ENCODE data around the gene PRUNE2.

The PRUNE2 gene

DNA sequence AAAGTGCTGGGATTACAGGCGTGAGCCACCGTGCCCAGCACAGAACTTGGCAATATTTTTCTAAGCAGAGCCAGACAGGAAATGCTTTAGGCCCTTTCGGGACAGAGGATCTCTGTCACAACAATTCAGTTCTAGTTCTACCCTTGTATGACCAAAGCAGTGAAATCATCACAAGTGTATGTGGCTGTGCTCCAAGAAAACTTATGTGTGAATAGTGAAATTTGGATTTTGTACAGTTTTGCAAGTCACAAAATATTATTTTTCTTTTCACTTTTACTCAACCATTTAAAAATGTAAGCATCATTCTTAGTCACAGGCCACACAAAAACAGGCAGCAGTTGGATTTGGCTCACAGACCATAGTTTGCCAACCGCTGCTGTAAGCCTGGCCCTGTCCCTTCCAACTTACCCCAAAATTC lies 20.4 kb upstream of the PRUNE2 start:
- Histone ChIP-seq H3K4me3 (ENCODE audit: insufficient read depth, low read depth, low read length) (no peak overlapping the region), H3K36me3 (ENCODE audit: control insufficient read depth, insufficient read depth, low read length) (no peaks in the 10 kb centered on the region), H3K9me3 (ENCODE audit: control insufficient read depth, low read length) (no peaks in the 10 kb centered on the region), H3K27me3 (ENCODE audit: control insufficient read depth, insufficient read depth, low read length, poor library complexity, severe bottlenecking) (no peaks in the 10 kb centered on the region), H3K27ac (ENCODE audit: insufficient read depth, low read depth, low read length, poor library complexity, severe bottlenecking) (no peak overlapping the region), H3K4me1 (ENCODE audit: control insufficient read depth, insufficient read depth, low read length) (no peaks in the 10 kb centered on the region)
- WGBS, 2 experiments, result 93 to 95% methylated on average over 4 of the region's 4 CpGs

DNA sequence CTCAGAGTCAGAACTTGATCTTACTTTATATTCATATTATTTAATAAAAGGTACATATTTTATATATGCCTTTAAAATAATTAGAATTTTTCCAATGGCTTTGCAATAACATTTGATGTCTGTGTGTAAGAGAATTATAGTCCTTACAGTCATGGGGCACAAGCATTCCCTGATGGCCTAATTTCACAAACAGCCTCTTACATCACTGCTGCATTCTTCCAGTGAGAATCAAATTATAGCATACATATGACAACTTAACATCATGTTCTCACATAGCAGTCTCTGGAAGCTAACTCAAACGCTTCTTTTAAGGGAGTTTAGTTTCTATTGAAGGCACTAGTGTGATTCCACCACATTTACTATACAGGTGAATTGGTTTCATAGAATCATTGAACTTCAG lies 15.3 kb upstream of the PRUNE2 start:
- Histone ChIP-seq H3K4me1 (ENCODE audit: control insufficient read depth, insufficient read depth, low read length) (no peaks in the 10 kb centered on the region), H3K27me3 (ENCODE audit: control insufficient read depth, insufficient read depth, low read length, poor library complexity, severe bottlenecking) (no peaks in the 10 kb centered on the region), H3K9me3 (ENCODE audit: control insufficient read depth, low read length) (no peaks in the 10 kb centered on the region), H3K27ac (ENCODE audit: insufficient read depth, low read depth, low read length, poor library complexity, severe bottlenecking) (no peak overlapping the region), H3K4me3 (ENCODE audit: insufficient read depth, low read depth, low read length) (no peak overlapping the region), H3K36me3 (ENCODE audit: control insufficient read depth, insufficient read depth, low read length) (no peaks in the 10 kb centered on the region)
- 100% methylated on average over 1 of the region's 1 CpG; no CpG with 5 or more reads in 1 of the 2 experiments for WGBS, 2 experiments

DNA sequence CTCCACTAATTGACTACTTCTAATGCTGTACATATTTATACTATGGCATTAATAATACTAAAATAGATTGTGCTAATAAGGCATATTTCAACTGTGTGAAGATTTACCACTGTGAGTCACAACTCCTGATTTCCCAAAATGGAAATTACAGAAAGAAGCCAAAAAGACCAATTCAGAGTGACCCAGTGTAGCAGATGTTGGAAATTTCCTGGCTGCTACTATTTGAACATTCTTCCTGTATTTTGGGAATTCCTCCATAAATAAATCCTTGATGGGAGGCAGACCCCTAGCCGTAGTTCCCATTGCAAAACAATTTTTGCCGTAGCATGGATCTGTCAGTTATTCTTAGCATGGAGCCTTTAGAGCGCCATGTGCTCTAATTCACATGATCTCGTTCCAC lies 11.4 kb upstream of the PRUNE2 start:
- Histone ChIP-seq H3K4me1 (ENCODE audit: control insufficient read depth, insufficient read depth, low read length) (no peaks in the 10 kb centered on the region), H3K27ac (ENCODE audit: insufficient read depth, low read depth, low read length, poor library complexity, severe bottlenecking) (no peak overlapping the region), H3K27me3 (ENCODE audit: control insufficient read depth, insufficient read depth, low read length, poor library complexity, severe bottlenecking) (no peaks in the 10 kb centered on the region), H3K9me3 (ENCODE audit: control insufficient read depth, low read length) (no peaks in the 10 kb centered on the region), H3K36me3 (ENCODE audit: control insufficient read depth, insufficient read depth, low read length) (no peaks in the 10 kb centered on the region), H3K4me3 (ENCODE audit: insufficient read depth, low read depth, low read length) (no peak overlapping the region)
- WGBS, 2 experiments, result 95 to 97% methylated on average over 4 of the region's 4 CpGs

DNA sequence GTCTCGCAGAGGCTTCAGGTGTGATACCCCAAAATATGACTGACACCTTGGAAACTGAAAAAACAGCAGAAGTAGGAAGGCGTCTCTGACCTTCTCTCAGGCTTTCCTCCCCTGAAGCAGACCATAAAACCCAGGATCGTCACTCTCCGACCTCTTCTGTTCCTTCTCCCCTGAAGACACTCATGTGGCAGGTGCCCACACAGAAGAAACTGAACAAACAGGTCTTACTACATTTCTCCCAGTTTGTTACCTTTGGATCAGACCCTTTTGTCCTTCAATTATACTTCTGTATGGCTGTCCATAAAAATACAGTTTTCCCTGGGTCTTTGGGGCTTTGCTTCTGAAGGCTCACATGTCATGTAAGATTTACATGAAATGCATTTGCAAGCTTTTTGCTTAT lies 10.3 kb upstream of the PRUNE2 start:
- no peaks in the 10 kb centered on the region for H3K27me3 ChIP-seq (ENCODE audit: control insufficient read depth, insufficient read depth, low read length, poor library complexity, severe bottlenecking)
- no peaks in the 10 kb centered on the region for H3K36me3 ChIP-seq (ENCODE audit: control insufficient read depth, insufficient read depth, low read length)
- no peak overlapping the region for H3K27ac ChIP-seq (ENCODE audit: insufficient read depth, low read depth, low read length, poor library complexity, severe bottlenecking)
- no peaks in the 10 kb centered on the region for H3K9me3 ChIP-seq (ENCODE audit: control insufficient read depth, low read length)
- no peak overlapping the region for H3K4me3 ChIP-seq (ENCODE audit: insufficient read depth, low read depth, low read length)
- WGBS, 2 experiments, result 93 to 94% methylated on average over 4 of the region's 4 CpGs
- H3K4me1 ChIP-seq (ENCODE audit: control insufficient read depth, insufficient read depth, low read length), result no peaks in the 10 kb centered on the region

DNA sequence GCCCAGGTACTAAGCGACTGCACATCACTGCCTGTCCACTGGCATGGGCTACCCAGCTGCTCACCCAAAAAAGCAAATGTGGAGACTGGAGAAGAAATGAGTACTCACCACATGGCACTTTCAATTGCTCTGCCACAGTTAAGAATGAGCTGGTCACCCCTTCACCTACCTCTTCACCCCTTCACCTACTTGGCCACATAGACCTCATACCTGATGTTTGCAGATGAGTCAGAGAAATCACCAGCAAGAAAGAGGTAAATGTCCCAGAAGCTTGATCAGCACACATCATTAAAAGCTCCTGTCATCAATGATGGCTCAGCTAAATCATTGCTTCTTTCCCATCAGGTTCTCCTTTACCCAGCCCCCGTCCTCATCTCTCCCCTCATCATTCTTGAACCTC lies 7.6 kb upstream of the PRUNE2 start:
- H3K4me1 ChIP-seq (ENCODE audit: control insufficient read depth, insufficient read depth, low read length), result no peaks in the 10 kb centered on the region
- peaks cover 3% of the 10 kb centered on the region for H3K27me3 ChIP-seq (ENCODE audit: control insufficient read depth, insufficient read depth, low read length, poor library complexity, severe bottlenecking)
- WGBS, 2 experiments, result 87 to 100% methylated on average over 1 to 2 of the region's 2 CpGs
- H3K27ac ChIP-seq (ENCODE audit: insufficient read depth, low read depth, low read length, poor library complexity, severe bottlenecking), result no peak overlapping the region
- no peak overlapping the region for H3K4me3 ChIP-seq (ENCODE audit: insufficient read depth, low read depth, low read length)
- H3K9me3 ChIP-seq (ENCODE audit: control insufficient read depth, low read length), result no peaks in the 10 kb centered on the region
- H3K36me3 ChIP-seq (ENCODE audit: control insufficient read depth, insufficient read depth, low read length), result no peaks in the 10 kb centered on the region

DNA sequence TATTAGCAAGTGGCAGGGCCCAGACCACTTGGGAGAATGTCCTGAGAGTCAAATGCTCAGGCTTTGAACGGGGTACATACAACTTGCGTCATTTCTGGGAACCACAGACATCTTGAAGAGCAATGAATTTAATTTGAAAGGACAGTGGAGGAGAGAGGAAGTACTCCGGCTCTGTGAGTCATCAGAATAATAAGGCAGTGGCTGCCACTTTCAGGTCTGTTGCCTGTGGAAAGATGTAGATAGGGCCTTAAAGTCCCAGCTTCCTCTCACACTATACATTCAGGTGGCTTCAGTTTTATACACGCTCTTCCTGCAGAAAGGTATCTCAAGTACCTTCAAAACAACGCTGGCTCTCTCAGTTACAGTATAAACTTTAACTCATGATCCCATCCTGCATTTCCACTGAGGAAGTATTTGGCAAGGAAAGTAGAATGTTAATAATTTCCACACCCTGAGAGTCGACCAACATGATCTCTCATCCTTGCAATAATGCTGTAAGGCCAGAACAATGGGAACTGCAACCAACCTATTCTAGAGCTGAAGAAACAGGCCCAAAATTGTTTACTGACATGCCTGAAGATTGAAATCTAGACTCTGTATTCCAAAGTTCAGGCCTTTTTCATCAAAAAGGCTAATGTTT lies 6.8 kb upstream of the PRUNE2 start:
- no peaks in the 10 kb centered on the region for H3K4me1 ChIP-seq (ENCODE audit: control insufficient read depth, insufficient read depth, low read length)
- peaks cover 10% of the 10 kb centered on the region for H3K27me3 ChIP-seq (ENCODE audit: control insufficient read depth, insufficient read depth, low read length, poor library complexity, severe bottlenecking)
- H3K36me3 ChIP-seq (ENCODE audit: control insufficient read depth, insufficient read depth, low read length), result no peaks in the 10 kb centered on the region
- no peak overlapping the region for H3K4me3 ChIP-seq (ENCODE audit: insufficient read depth, low read depth, low read length)
- H3K27ac ChIP-seq (ENCODE audit: insufficient read depth, low read depth, low read length, poor library complexity, severe bottlenecking), result no peak overlapping the region
- WGBS, 2 experiments, result 85 to 88% methylated on average over 6 of the region's 6 CpGs
- no peaks in the 10 kb centered on the region for H3K9me3 ChIP-seq (ENCODE audit: control insufficient read depth, low read length)

DNA sequence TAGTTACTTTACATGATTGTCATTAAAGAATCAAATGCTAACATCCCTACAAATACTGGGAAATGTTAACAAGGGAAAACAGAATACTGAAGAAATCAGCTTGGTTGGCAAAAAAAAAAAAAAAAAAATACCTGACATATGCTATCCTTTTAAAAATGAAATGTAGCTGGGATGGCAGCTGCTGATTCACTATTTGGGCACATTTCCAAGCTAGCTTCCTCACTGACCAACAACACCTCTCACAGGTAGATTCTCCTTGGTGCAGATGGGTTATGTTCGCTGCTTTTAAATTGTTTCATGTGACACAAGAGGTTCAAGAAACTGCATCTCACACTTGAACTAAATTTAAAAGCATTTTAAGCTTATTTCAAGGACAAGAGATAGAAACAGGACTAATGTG lies 6.1 kb upstream of the PRUNE2 start:
- no peaks in the 10 kb centered on the region for H3K36me3 ChIP-seq (ENCODE audit: control insufficient read depth, insufficient read depth, low read length)
- peaks cover 18% of the 10 kb centered on the region for H3K27me3 ChIP-seq (ENCODE audit: control insufficient read depth, insufficient read depth, low read length, poor library complexity, severe bottlenecking)
- H3K27ac ChIP-seq (ENCODE audit: insufficient read depth, low read depth, low read length, poor library complexity, severe bottlenecking), result no peak overlapping the region
- H3K9me3 ChIP-seq (ENCODE audit: control insufficient read depth, low read length), result no peaks in the 10 kb centered on the region
- no peak overlapping the region for H3K4me3 ChIP-seq (ENCODE audit: insufficient read depth, low read depth, low read length)
- no peaks in the 10 kb centered on the region for H3K4me1 ChIP-seq (ENCODE audit: control insufficient read depth, insufficient read depth, low read length)
- WGBS, 2 experiments, result 100% methylated on average over 1 of the region's 1 CpG

DNA sequence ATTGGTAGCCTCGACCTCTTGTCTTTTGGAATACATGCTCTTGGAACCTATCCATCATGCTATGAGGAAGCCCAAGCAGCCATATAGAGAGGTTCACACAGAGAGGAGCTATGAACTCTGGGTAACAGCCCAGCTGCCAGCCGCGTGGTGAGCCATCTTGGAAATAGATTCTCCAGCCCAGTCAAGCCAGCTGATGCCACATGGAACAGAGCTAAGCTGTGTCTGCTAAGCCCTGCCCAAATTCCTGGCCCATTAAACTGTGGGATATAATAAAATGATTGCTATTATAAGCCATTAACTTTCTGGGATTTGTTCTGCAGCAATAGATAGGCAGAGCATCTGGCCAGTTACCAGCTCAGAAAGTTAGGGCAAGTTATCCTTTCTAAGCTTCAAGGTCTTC lies 4.9 kb upstream of the PRUNE2 start:
- Histone ChIP-seq H3K27ac (ENCODE audit: insufficient read depth, low read depth, low read length, poor library complexity, severe bottlenecking) (no peak overlapping the region), H3K4me1 (ENCODE audit: control insufficient read depth, insufficient read depth, low read length) (no peaks in the 10 kb centered on the region), H3K36me3 (ENCODE audit: control insufficient read depth, insufficient read depth, low read length) (no peaks in the 10 kb centered on the region), H3K27me3 (ENCODE audit: control insufficient read depth, insufficient read depth, low read length, poor library complexity, severe bottlenecking) (peaks cover 29% of the 10 kb centered on the region), H3K9me3 (ENCODE audit: control insufficient read depth, low read length) (no peaks in the 10 kb centered on the region), H3K4me3 (ENCODE audit: insufficient read depth, low read depth, low read length) (no peak overlapping the region)
- WGBS, 2 experiments, result 91 to 94% methylated on average over 3 of the region's 3 CpGs

DNA sequence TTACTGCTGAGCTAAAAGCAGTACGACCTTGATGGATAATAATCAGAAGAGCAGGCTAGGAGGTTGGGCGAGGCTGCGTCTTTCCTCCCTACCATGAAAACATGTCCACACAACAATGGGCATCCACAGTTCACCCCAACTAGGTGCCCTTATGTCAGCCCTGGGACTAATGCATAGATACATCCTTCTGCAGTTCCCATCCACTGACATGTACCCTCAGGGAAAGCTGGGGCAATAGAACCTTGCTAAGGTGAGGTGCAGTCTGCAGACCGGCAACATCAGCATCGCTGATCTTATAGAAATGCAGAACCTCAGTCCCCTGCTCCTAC lies 697 bp upstream of the PRUNE2 start:
- H3K27me3 ChIP-seq (ENCODE audit: control insufficient read depth, insufficient read depth, low read length, poor library complexity, severe bottlenecking), result peaks cover 51% of the 10 kb centered on the region
- H3K9me3 ChIP-seq (ENCODE audit: control insufficient read depth, low read length), result no peaks in the 10 kb centered on the region

DNA sequence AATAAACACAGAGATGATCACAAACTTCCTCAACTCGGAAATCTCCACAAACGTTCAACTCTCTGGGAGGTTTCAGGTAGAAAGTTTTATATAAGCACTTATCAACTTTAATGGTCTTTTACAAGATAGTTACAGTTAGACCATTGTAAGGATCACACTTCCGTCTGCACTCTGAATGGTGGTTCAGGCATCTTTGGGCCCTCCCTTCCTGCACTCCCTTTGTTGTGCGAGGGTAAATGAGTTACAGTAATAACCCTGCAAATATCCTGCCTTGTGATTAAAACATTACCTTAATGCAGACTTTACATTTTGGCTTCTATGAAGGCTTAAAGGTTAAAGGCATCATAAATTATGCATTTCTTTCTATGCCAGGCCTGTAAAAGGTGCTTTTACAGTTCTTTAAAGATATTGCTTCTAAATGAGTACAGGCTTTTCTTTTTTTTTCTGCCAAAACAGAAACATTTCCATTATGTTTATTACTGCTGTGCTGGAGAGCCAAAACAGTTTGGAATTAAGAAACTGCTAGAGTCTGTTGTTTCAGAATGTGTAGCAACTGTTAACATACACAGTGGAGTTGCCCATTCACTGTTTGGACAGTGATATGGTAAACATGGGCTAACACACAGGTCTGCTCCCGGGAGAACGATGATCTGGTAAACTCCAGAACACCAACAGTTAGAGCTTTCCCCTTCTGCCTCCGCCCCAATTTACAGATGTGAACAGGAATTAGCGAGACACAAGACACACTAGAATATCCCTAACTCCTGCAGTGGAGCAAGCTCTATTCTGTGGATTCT lies 1.1 kb downstream of the PRUNE2 start:
- no peak overlapping the region for H3K27ac ChIP-seq (ENCODE audit: insufficient read depth, low read depth, low read length, poor library complexity, severe bottlenecking)
- WGBS, 2 experiments, result 77 to 78% methylated on average over 6 to 8 of the region's 8 CpGs
- peak overlapping the region; percentile 43 for H3K4me3 ChIP-seq (ENCODE audit: insufficient read depth, low read depth, low read length)
- H3K36me3 ChIP-seq (ENCODE audit: control insufficient read depth, insufficient read depth, low read length), result no peaks in the 10 kb centered on the region
- H3K9me3 ChIP-seq (ENCODE audit: control insufficient read depth, low read length), result no peaks in the 10 kb centered on the region
- H3K4me1 ChIP-seq (ENCODE audit: control insufficient read depth, insufficient read depth, low read length), result peaks cover 8% of the 10 kb centered on the region
- H3K27me3 ChIP-seq (ENCODE audit: control insufficient read depth, insufficient read depth, low read length, poor library complexity, severe bottlenecking), result peaks cover 51% of the 10 kb centered on the region

More for the DNA sequence above, 697 bp upstream of the PRUNE2 start:
- no peak overlapping the region for H3K27ac ChIP-seq (ENCODE audit: insufficient read depth, low read depth, low read length, poor library complexity, severe bottlenecking)
- H3K36me3 ChIP-seq (ENCODE audit: control insufficient read depth, insufficient read depth, low read length), result no peaks in the 10 kb centered on the region
- peak overlapping the region; percentile 43 for H3K4me3 ChIP-seq (ENCODE audit: insufficient read depth, low read depth, low read length)
- 9 to 19% methylated on average over 5 of the region's 5 CpGs for WGBS, 2 experiments
- H3K4me1 ChIP-seq (ENCODE audit: control insufficient read depth, insufficient read depth, low read length), result peaks cover 8% of the 10 kb centered on the region
